Fibroblast of villous mesenchyme (primary cell): ENCODE data around the gene SBF2. TPM values are rescaled to one million over a fixed set of nuclear protein-coding genes. Genes with fewer than 3 reads are reported as not detected.
"Not testable (repeated sequence)": the region's sequence is repeated elsewhere in the genome, so short reads cannot be mapped to it uniquely, and the experiment has no call there.

ENCODE experiments used
- DNase-seq: peaks from one replicate; pipeline ENCODE4 v3.0.0-alpha.2; 2010; ENCODE audit warnings: low read depth
- H3K4me3 ChIP-seq: 2 replicates; pipeline ENCODE4 v1.5.1; 2011; ENCODE audit warnings: low read depth, mild to moderate bottlenecking, low read length
- CTCF ChIP-seq: IDR thresholded peaks from 2 replicates; pipeline ENCODE4 v1.5.1; 2012; ENCODE audit warnings: low read depth, mild to moderate bottlenecking, low read length; ENCODE audit not compliant: insufficient read depth
- total RNA-seq: library from RNA; depleted of rRNA; stranded (reverse); fragments of >200 nt; gene quantifications from 2 replicates; pipeline ENCODE4 v1.2.3, GENCODE V29; 2012

Gene SBF2
- total RNA-seq, 1 donor, result 35.0 TPM

GRCh38 chr11:9748361-9748970 lies 545.6 kb downstream of the SBF2 start:
- peak; percentile 77 for DNase-seq
- TF ChIP-seq CTCF, result peak; percentile 75
- H3K4me3 ChIP-seq, result no peak overlapping the region

DNA sequence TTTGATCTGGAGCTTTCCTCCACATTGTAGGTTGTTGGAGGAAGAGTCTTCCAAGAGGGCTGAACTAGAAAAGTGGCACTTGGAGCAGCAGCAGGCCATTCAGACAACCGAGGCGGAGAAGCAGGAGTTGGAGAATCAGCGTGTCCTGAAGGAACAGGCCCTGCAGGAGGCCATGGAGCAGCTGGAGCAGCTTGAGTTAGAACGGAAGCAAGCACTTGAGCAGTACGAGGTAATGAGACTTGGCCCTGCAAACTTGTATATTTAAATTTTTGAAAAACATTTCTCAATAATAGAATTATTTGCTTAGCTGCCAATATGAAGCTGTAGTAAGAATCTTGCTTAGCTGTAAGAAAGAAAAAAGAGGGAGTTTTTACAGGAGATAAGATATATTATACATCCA lies 546.2 kb downstream of the SBF2 start:
- no peak for TF ChIP-seq CTCF
- DNase-seq, result no peak
- no peak overlapping the region for H3K4me3 ChIP-seq

- TF ChIP-seq CTCF, result no peak
- H3K4me3 ChIP-seq, result no peak overlapping the region
- DNase-seq, result no peak
These were observed 546.8 kb downstream of the SBF2 start for GRCh38 chr11:9747229-9747628.

GRCh38 chr11:9745411-9746211 lies 548.4 kb downstream of the SBF2 start:
- DNase-seq, result no peak
- H3K4me3 ChIP-seq, result no peak overlapping the region
- TF ChIP-seq CTCF, result no peak

- DNase-seq, H3K4me3 ChIP-seq: not testable (repeated sequence)
These were observed 550.5 kb downstream of the SBF2 start for GRCh38 chr11:9743512-9743911.

- TF ChIP-seq CTCF, result no peak
- no peak for DNase-seq
- no peak overlapping the region for H3K4me3 ChIP-seq
These were observed 552.8 kb downstream of the SBF2 start for GRCh38 chr11:9741260-9741659.

- no peak for DNase-seq
- no peak overlapping the region for H3K4me3 ChIP-seq
- no peak for TF ChIP-seq CTCF
These were observed 553.7 kb downstream of the SBF2 start for GRCh38 chr11:9740202-9740883.
